MG63 (cell line): ENCODE data around the gene FADS2. TPM values are rescaled to one million over a fixed set of nuclear protein-coding genes. Genes with fewer than 3 reads are reported as not detected.

ENCODE experiments used
- DNase-seq: peaks from one replicate; pipeline ENCODE4 v3.0.0-alpha.2; 2020
- H3K27me3 ChIP-seq: fragments of 250-450 bp; sonication (Bioruptor Pico); 2 replicates; pipeline ENCODE4 v1.5.1; 2020; ENCODE audit warnings: mild to moderate bottlenecking, moderate library complexity
- H3K36me3 ChIP-seq: fragments of 250-450 bp; sonication (Bioruptor Pico); 2 replicates; pipeline ENCODE4 v1.5.1; 2020; ENCODE audit warnings: mild to moderate bottlenecking, moderate library complexity
- H3K4me3 ChIP-seq: fragments of 250-450 bp; sonication (Bioruptor Pico); 2 replicates; pipeline ENCODE4 v1.5.1; 2020; ENCODE audit warnings: mild to moderate bottlenecking, moderate library complexity
- H3K9me3 ChIP-seq: fragments of 250-450 bp; sonication (Bioruptor Pico); 2 replicates; pipeline ENCODE4 v1.5.1; 2020; ENCODE audit warnings: mild to moderate bottlenecking, moderate library complexity
- total RNA-seq: library from RNA; depleted of rRNA; stranded (reverse); fragments of >200 nt; shearing (Covaris generic); gene quantifications from 2 replicates; pipeline ENCODE4 v1.2.3, GENCODE V29; 2014; ENCODE audit warnings: low replicate concordance

FADS2 gene
- total RNA-seq, 1 experiment from 2014 or later = 22.6 TPM

GRCh38 chr11:61885166-61885778 lies 57.2 kb downstream of the FADS2 start:
- no peaks in the 10 kb centered on the region for H3K27me3 ChIP-seq

GRCh38 chr11:61885784-61886580 lies 57.9 kb downstream of the FADS2 start:
- H3K36me3 ChIP-seq = peaks cover 9% of the 10 kb centered on the region; the same call in 1 of the 2 replicates
- no peaks in the 10 kb centered on the region for H3K27me3 ChIP-seq
- no peaks in the 10 kb centered on the region for H3K9me3 ChIP-seq
- DNase-seq = no peak
- H3K4me3 ChIP-seq = no peak overlapping the region

More at GRCh38 chr11:61885166-61885778, 57.2 kb downstream of the FADS2 start:
- no peak for DNase-seq
- H3K4me3 ChIP-seq = no peak overlapping the region
- peaks cover 9% of the 10 kb centered on the region; the same call in 1 of the 2 replicates for H3K36me3 ChIP-seq
- H3K9me3 ChIP-seq = no peaks in the 10 kb centered on the region

DNA sequence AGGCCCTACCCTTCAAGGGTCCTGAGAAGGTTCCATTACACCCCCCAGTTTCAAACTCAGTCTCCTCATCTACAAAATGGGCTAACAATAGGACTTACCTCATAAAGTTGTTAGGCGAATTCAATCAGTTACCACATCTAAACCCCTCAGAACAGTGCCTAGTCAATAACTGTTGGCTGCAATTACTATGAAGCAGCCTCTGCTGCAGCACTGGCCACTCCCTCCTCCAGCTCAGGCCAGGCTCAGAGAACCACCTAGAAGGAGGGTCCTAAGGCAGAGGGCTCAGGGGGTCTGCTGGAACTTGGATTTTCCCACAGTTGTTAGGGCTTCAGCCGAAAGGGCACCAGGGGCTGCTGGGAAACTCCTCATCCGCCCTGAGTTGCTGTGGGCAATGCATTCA lies 58.5 kb downstream of the FADS2 start:
- no peaks in the 10 kb centered on the region for H3K27me3 ChIP-seq
- no peak for DNase-seq
- no peak overlapping the region for H3K4me3 ChIP-seq
- no peaks in the 10 kb centered on the region for H3K9me3 ChIP-seq
- H3K36me3 ChIP-seq = peaks cover 9% of the 10 kb centered on the region; the same call in 1 of the 2 replicates

DNA sequence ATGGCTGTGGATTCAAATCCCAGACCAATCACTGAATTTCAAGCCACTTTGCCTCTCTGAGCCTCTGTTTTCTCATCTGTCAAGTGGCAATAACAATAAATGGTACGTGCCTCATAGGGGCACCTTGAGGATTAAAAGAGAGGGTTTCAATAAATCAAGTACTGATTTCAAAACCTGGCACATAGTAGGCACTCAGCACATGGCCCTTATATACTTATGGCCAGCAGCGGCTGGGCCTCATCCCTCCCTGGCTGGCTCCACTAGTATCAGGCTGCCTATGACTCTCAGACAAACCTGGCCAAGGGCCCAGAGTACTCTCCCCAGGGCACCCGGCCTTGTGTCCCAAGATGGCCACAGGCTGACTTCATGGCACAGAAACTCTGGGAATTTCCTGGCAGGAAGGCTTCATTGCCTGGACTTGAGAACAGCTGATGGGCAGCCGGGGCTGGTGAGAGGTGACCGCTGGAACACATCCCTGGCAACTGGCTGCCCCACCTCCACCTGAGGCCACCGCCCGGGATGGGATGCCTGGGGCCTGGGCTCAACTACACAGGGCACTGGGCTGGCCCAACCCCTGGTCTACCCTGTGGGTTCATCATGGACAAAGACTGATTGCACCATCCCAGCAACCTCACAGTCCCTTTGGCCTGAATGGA lies 59.9 kb downstream of the FADS2 start:
- Histone ChIP-seq H3K9me3 (no peaks in the 10 kb centered on the region), H3K4me3 (no peak overlapping the region), H3K36me3 (peaks cover 9% of the 10 kb centered on the region; the same call in 1 of the 2 replicates), H3K27me3 (no peaks in the 10 kb centered on the region)
- DNase-seq = peak; percentile 92

GRCh38 chr11:61888590-61888989 lies 60.5 kb downstream of the FADS2 start:
- no peak overlapping the region for H3K4me3 ChIP-seq

GRCh38 chr11:61889831-61890230 lies 61.7 kb downstream of the FADS2 start:
- no peak for DNase-seq
- no peaks in the 10 kb centered on the region for H3K9me3 ChIP-seq
- H3K27me3 ChIP-seq = no peaks in the 10 kb centered on the region
- H3K4me3 ChIP-seq = no peak overlapping the region; the same call in 1 of the 2 replicates
- peaks cover 9% of the 10 kb centered on the region; the same call in 1 of the 2 replicates for H3K36me3 ChIP-seq

More at GRCh38 chr11:61888590-61888989, 60.5 kb downstream of the FADS2 start:
- peaks cover 9% of the 10 kb centered on the region; the same call in 1 of the 2 replicates for H3K36me3 ChIP-seq
- no peaks in the 10 kb centered on the region for H3K9me3 ChIP-seq
- no peaks in the 10 kb centered on the region for H3K27me3 ChIP-seq
- no peak for DNase-seq

DNA sequence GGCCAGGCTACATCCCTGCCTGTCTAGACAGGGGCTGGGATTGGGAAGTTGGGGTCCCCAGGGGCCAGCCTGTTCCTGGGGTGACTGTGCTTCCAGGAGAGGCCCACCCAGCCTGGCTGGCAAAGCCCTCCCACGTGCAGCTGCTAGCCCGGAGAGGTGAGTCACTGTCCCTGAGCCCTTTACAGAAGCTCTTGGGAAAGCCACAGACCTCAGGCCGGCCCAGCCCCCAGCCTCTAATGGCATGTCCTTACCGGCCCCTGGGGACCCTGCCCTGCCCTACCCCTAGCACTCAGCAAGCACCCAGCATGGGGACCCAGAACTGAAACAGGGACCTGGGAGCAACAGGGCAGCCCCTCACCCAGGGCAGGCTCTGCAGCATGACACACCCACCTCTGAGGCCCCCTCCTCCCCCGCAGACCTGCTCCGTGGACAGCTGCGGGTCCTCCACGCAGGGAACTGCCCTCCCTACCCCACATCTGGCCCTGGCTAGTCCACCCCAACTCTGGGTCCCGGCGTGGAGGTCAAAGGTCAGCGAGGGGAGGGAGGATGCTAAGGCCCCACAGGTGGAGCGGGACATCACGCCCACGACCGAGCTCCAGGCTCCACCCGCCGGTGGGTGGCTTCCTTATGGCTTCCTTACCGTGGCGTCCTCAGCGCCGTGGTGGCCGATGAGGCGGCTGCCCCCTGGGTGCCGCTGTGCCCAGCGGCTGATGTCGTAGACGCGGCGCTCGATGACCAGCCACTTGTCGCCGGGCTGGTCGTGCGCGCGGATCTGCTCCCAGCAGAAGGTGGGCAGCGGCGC lies 62.6 kb downstream of the FADS2 start:
- peak overlapping the region; percentile 68 for H3K4me3 ChIP-seq
- H3K9me3 ChIP-seq = no peaks in the 10 kb centered on the region
- peaks cover 9% of the 10 kb centered on the region; the same call in 1 of the 2 replicates for H3K36me3 ChIP-seq
- no peaks in the 10 kb centered on the region for H3K27me3 ChIP-seq
- DNase-seq = peak; percentile 78

DNA sequence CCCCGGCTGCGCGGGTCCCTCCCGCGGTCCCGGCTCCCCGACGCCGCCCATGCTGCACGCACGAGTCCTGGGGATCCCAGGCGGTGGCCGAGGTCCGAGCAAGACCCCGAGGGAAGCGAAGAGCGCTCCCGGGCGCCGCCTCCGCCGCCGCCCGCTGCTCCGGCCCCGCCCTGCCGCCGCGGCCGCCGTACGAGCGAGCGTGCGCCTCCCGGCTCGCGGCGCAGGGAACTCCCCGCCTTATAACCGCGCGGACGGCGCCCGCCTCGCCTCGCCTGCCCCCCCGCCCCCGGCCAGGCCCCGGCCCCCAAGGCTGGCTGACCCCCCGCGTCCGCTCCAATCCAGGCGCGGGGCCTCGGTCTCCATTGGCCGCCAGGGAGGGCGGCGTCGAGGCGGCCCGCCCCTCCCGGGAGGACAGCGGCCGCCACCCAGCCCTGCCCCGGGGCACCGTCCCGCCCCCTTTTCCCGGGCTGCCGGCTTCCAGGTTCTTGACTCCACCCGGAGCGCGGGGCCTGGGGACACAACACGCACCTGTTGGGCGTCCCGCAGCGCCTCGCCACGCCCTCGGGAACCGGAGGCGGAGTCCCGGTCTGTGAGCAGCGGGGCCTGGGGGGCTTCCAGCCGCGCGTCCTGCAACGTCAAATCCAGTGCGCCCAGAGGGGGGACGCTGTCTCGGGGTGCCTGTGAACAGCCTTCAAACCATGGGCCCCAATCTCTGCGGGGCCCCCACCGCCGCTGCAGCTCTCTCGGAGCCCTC lies 63.4 kb downstream of the FADS2 start, which contains the start of gene FADS3:
Gene FADS3, minus strand, starts transcription at position 215 of the 754 bp plus-strand sequence. Its CDS starts 164 bp downstream, at position 51.
- no peaks in the 10 kb centered on the region for H3K9me3 ChIP-seq
- H3K4me3 ChIP-seq = peak within 1 kb of the TSS; percentile 68
- no peaks in the 10 kb centered on the region for H3K27me3 ChIP-seq
- H3K36me3 ChIP-seq = peaks cover 8% of the 10 kb centered on the region; the same call in 1 of the 2 replicates
- peak; percentile 88 for DNase-seq

DNA sequence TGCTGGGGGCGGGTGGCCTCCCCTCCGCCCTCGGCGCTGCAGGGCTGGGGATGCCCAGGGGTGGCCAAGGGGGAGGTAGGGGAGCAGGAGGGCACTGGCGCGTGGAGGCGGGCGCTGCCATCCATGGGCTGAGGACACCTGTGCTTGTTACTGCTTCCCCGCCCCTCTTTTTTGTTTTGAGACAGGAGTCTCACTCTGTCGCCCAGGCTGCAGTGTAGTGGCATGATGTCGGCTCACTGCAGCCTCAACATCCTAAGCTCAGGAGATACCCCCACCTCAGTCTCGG lies 63.9 kb downstream of the FADS2 start:
- Histone ChIP-seq H3K4me3 (no peak overlapping the region; the same call in 1 of the 2 replicates), H3K9me3 (no peaks in the 10 kb centered on the region), H3K27me3 (no peaks in the 10 kb centered on the region), H3K36me3 (0 out of 2 replicates have a peak, but pooled peaks cover 3% of the 10 kb centered on the region)
- DNase-seq = no peak

DNA sequence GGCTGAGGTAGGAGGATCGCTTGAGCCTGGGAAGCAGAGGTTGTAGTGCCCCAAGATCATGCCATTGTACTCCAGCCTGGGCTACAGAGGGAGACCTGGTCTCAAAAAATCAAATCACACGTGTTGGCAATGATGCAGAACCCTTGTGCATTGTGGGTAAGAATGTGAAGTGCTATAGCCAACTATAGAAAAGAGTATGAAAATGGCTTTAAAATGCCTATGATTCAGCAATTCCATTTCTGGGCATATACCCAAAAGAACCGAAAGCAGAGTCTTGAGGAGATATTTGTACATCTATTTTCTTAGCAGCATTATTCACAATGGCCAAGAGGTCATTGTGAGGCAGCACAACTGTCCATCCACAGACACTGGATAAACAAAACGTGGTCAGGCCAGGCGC lies 65.9 kb downstream of the FADS2 start:
- Histone ChIP-seq H3K36me3 (no peaks in the 10 kb centered on the region), H3K4me3 (no peak overlapping the region), H3K9me3 (no peaks in the 10 kb centered on the region), H3K27me3 (no peaks in the 10 kb centered on the region)
- DNase-seq = peak; percentile 58

- Histone ChIP-seq H3K9me3 (no peaks in the 10 kb centered on the region), H3K4me3 (no peak overlapping the region), H3K36me3 (no peaks in the 10 kb centered on the region), H3K27me3 (no peaks in the 10 kb centered on the region)
- DNase-seq = no peak
Observed at GRCh38 chr11:61895046-61895717, 67.1 kb downstream of the FADS2 start.

- no peak overlapping the region for H3K4me3 ChIP-seq
- no peaks in the 10 kb centered on the region for H3K36me3 ChIP-seq
- DNase-seq = no peak
- H3K9me3 ChIP-seq = no peaks in the 10 kb centered on the region
- no peaks in the 10 kb centered on the region for H3K27me3 ChIP-seq
Observed at GRCh38 chr11:61895718-61896059, 67.6 kb downstream of the FADS2 start.

DNA sequence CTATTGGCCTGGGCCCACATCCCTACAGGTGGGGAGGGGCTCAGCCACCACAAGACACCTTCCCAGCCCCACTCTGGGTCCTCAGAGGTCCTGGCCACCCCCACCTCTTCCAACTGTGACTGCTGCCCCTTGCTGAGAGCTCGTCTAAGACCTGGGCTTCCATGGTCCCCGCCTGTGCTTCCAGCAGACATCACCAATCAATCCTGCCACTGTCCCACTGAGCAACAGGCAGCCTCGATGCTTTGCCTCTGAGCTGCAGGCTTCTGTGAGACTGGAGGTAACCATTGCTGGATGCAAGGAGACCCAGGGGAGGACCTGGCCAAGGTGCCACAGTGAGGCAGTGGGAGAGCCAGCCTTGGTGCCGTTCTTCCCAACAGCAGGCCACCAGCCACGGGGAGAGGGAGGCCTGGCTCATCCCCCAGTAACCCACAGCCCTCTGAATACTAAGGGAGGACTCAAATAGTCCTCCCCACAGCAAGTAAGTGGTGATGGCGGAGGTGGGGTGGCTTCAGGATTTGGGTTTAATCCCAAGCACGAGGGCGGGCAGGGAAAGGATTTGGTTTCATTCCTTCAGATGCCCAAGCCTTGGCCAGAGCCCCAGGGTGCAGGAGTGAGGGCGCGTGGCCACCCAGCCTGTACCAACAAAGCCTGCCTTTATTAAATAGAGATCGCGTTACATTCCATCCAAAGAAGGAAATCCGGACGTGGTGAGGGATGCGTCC lies 68.7 kb downstream of the FADS2 start:
- Histone ChIP-seq H3K4me3 (no peak overlapping the region), H3K27me3 (no peaks in the 10 kb centered on the region), H3K9me3 (no peaks in the 10 kb centered on the region), H3K36me3 (no peaks in the 10 kb centered on the region)
- DNase-seq = no peak

DNA sequence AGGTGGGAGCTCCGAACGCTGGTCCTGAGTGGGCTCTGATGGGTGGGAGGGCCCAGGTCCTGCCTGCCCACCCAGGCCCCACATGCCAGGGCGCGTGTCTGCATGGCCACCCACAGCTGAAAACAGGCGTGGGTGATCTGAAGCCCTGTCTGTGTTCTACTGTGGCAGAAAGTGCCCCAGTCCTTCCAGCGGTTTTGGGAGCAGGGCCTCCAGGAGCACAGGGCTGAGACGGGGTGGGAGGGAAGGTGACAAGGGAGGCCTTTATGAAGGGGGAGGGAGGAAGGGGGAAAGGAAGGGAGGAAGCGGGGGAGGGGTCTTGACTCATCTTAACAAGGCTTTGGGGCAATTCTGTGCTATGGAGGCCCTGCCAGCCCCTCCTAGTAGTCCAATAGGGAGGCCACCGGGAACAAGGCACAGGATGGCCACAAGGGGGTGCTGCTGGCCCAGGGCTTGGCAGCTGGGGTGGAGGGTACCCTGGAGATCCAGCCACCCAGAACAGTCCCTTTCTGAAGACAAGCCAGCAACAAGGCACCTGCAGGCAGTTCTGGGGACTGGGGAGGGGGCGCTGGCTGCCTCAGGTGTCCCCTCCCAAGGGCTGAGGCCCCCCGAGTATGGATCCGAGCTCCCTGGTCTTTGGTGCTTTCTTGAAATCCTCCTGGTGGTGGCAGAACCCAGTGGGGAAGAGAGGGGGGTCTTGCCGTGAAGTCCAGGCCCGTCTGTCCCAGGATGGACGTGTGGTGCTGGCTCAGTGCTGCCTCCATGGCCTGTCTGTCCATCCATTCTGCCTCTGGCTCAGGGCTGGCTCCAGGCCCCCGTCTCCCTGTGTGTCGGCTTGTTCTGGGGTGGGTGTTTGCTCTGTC lies 69.5 kb downstream of the FADS2 start:
- Histone ChIP-seq H3K4me3 (no peak overlapping the region), H3K36me3 (no peaks in the 10 kb centered on the region), H3K27me3 (no peaks in the 10 kb centered on the region), H3K9me3 (no peaks in the 10 kb centered on the region)
- DNase-seq = peak; percentile 48
